B cell (primary cell): ENCODE measurements around the gene NEU2.

Experiments
- CTCF ChIP-seq: fragments of 200-600 bp; IDR thresholded peaks from one replicate; pipeline ENCODE4 v1.8.0; 2022; ENCODE audit warnings: antibody characterized with exemption, mild to moderate bottlenecking
- EZH2 ChIP-seq: IDR thresholded peaks from 2 replicates; pipeline ENCODE4 v1.6.1; 2012; ENCODE audit warnings: borderline replicate concordance, low read depth, mild to moderate bottlenecking, moderate library complexity, low read length; ENCODE audit not compliant: insufficient read depth, poor library complexity, severe bottlenecking

DNA sequence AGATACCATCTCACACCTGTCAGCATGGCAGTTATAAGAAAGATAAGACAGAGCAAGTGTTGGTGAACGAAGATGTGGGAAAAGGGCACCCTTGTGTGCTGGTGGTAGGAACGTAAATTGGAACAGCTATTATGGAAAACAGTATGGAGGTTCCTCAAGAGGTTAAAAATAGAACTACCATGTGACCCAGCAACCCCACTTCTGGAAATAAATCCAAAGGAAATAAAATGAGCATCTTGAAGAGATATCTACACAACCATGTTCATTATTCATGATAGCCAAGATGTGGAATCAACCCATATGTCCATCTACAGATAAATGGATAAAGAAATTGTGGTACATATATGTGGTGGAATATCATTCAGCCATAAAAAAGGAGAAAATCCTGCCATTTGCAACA lies 46.3 kb upstream of the NEU2 start:
- no peak for TF ChIP-seq CTCF
- TF ChIP-seq EZH2, result no peak
